Large intestine (tissue), 3 donors: ENCODE data around the gene WDR5. TPM values are rescaled to one million over a fixed set of nuclear protein-coding genes. Genes with fewer than 3 reads are reported as not detected.

Source experiments
- DNase-seq, 2 donors: peaks; one replicate each; pipeline versions ENCODE4 v3.0.0 to v3.0.0-alpha.2; 2013
- H3K27ac ChIP-seq: one replicate; pipeline ENCODE4 v1.5.1; 2013; ENCODE audit warnings: low read length
- H3K27me3 ChIP-seq: 2 replicates; pipeline ENCODE4 v1.6.1; 2013; ENCODE audit warnings: low read length; ENCODE audit not compliant: control insufficient read depth, insufficient read depth
- H3K36me3 ChIP-seq: 2 replicates; pipeline ENCODE4 v1.6.1; 2013; ENCODE audit warnings: low read length; ENCODE audit not compliant: control insufficient read depth, insufficient read depth
- H3K4me1 ChIP-seq: one replicate; pipeline ENCODE4 v1.6.1; 2013; ENCODE audit warnings: low read length; ENCODE audit not compliant: control insufficient read depth, insufficient read depth
- H3K4me3 ChIP-seq: one replicate; pipeline ENCODE4 v1.5.1; 2013; ENCODE audit warnings: low read length
- H3K9me3 ChIP-seq: one replicate; pipeline ENCODE4 v1.6.1; 2013; ENCODE audit warnings: mild to moderate bottlenecking, low read depth, low read length, moderate library complexity; ENCODE audit not compliant: control insufficient read depth
- WGBS: methylation state at CpG from one replicate; pipeline ENCODE4 v1.1.5; 2013; ENCODE audit warnings: low lambda C conversion rate; ENCODE audit not compliant: insufficient coverage; 5-methylcytosine and 5-hydroxymethylcytosine counted together
- polyA plus RNA-seq: library from polyadenylated mRNA; unstranded; fragments of 120-200 nt; gene quantifications from one replicate; pipeline ENCODE4 v1.2.1, GENCODE V29; 2013

Gene WDR5
- polyA plus RNA-seq, 1 donor: 30.4 TPM

DNA sequence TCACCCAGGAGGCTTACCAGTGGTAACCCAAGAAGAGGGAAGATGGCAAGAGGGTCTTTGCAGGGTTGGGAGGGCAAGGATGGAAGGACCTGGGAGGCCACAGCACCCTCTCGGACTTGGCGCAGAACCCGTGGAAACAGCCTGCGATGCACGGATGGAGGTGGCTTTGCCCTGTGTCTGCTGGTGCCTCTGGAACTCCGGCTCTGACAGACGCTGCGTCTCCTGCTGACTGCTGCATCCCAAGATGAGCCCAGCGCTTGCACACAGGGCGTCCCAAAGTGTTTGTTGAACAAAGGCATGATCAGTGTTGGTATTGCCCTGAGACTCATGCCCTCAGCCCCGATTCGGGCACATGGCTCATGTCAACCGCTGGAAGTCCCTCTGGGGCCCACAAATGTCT, 30.5 kb downstream of the WDR5 start:
- Histone ChIP-seq H3K4me3 (no peak overlapping the region), H3K36me3 (no peaks in the 10 kb centered on the region), H3K4me1 (peaks cover 25% of the 10 kb centered on the region), H3K9me3 (peaks cover 12% of the 10 kb centered on the region), H3K27me3 (no peaks in the 10 kb centered on the region), H3K27ac (no peak overlapping the region)
- no CpG with 5 or more reads among the region's 13 CpGs for WGBS
- no peak for DNase-seq

GRCh38 chr9:134167530-134167931, 31.6 kb downstream of the WDR5 start:
- H3K36me3 ChIP-seq: no peaks in the 10 kb centered on the region
- no peaks in the 10 kb centered on the region for H3K27me3 ChIP-seq
- peaks cover 12% of the 10 kb centered on the region for H3K9me3 ChIP-seq
- WGBS: 60% methylated on average over 1 of the region's 4 CpGs
- H3K4me1 ChIP-seq: peaks cover 28% of the 10 kb centered on the region
- no peak overlapping the region for H3K4me3 ChIP-seq
- DNase-seq: no peak
- no peak overlapping the region for H3K27ac ChIP-seq

DNA sequence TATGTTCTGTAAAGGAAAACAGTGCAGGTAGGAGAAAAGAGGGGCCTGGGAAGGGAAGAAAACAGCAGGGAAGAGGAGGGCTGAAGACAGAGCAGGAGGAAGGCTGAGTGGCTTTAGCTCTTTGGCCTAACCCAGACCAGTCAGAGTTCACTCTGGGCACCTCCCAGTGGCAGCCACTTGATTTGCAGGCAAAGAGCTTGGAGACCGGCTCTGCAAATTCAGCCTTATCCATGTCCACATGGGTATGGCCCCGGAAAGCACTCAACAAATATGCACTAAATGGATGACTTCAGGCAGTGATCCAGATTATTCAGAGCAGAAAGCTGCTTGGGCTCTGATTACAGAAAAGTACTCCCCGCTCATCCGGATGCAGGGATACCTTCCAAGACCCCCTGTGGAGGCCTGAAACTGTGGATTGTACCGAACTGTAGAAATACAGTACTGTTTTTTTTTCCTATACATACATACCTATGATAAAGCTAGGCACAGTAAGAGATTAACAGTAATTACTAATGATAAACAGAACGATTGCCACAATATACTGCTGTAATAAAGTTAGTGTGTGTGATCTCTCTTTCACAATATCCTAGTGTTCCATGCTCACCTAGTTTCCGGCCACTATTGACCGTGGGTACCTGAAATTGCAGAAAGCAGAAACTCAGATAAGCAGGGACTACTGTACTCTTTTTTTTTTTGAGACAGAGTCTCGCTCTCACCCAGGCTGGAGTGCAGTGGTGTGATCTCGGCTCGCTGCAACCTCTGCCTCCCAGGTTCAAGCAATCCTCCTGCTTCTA, 33.1 kb downstream of the WDR5 start:
- no peaks in the 10 kb centered on the region for H3K27me3 ChIP-seq
- H3K4me1 ChIP-seq: peaks cover 18% of the 10 kb centered on the region
- H3K9me3 ChIP-seq: no peaks in the 10 kb centered on the region
- no peaks in the 10 kb centered on the region for H3K36me3 ChIP-seq
- WGBS: no CpG with 5 or more reads among the region's 11 CpGs
- H3K4me3 ChIP-seq: no peak overlapping the region
- DNase-seq: peak; percentile 80 to 95
- no peak overlapping the region for H3K27ac ChIP-seq

DNA sequence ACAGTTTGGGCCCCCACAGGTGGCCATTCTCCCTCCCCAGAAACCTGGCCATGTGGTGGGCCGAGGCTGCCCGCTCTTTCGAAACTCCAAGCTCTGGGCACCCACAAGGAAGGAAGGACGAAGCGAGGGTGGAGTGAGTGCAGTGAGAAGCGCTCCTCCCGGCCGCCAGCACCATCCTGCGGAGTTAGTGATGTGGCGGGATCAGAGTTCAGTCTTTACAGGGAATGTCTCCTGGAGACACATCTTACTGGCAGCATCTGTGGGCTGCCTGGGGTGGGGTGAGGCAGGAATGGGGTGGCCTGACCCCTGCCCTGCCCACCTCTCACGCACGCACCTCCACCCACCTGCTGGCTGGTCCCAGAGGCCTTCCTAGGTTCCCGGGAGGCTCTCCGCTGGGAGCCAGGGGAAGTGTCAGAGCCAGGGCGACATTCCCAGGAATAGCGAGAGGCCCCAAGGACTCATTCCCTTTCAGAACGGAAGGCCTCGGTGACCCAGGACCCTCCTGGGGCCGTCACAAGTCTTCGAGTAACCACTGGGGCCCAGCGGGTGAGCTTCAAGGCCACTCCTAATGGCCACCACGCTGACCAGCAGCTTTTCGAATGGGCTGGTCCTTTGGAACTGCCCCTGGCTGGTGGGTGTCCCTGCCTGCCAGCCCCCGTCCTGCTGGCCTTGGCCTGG, 34.0 kb downstream of the WDR5 start:
- Histone ChIP-seq H3K4me1 (peaks cover 21% of the 10 kb centered on the region), H3K36me3 (no peaks in the 10 kb centered on the region), H3K4me3 (no peak overlapping the region), H3K27ac (no peak overlapping the region), H3K9me3 (no peaks in the 10 kb centered on the region), H3K27me3 (no peaks in the 10 kb centered on the region)
- no CpG with 5 or more reads among the region's 24 CpGs for WGBS
- DNase-seq: peak; percentile 77 to 93

- no peak overlapping the region for H3K4me3 ChIP-seq
- no peak overlapping the region for H3K27ac ChIP-seq
- no CpG with 5 or more reads among the region's 17 CpGs for WGBS
- peaks cover 25% of the 10 kb centered on the region for H3K4me1 ChIP-seq
- H3K36me3 ChIP-seq: no peaks in the 10 kb centered on the region
- no peaks in the 10 kb centered on the region for H3K9me3 ChIP-seq
- no peak for DNase-seq
- H3K27me3 ChIP-seq: peaks cover 2% of the 10 kb centered on the region
Measured at GRCh38 chr9:134170532-134171315, 34.8 kb downstream of the WDR5 start.

- H3K27ac ChIP-seq: peak overlapping the region; percentile 23
- peak in 1 of 2 donors; percentile 76 for DNase-seq
Measured at GRCh38 chr9:134171316-134172197, 35.7 kb downstream of the WDR5 start.

GRCh38 chr9:134172198-134173126, 36.6 kb downstream of the WDR5 start:
- peak overlapping the region; percentile 23 for H3K27ac ChIP-seq
- peaks cover 25% of the 10 kb centered on the region for H3K4me1 ChIP-seq
- H3K9me3 ChIP-seq: no peaks in the 10 kb centered on the region
- no peaks in the 10 kb centered on the region for H3K36me3 ChIP-seq
- DNase-seq: no peak
- H3K4me3 ChIP-seq: no peak overlapping the region
- no CpG with 5 or more reads among the region's 31 CpGs for WGBS
- peaks cover 13% of the 10 kb centered on the region for H3K27me3 ChIP-seq

More at GRCh38 chr9:134171316-134172197, 35.7 kb downstream of the WDR5 start:
- H3K9me3 ChIP-seq: no peaks in the 10 kb centered on the region
- no peak overlapping the region for H3K4me3 ChIP-seq
- H3K4me1 ChIP-seq: peaks cover 25% of the 10 kb centered on the region
- 50% methylated on average over 1 of the region's 23 CpGs for WGBS
- no peaks in the 10 kb centered on the region for H3K36me3 ChIP-seq
- H3K27me3 ChIP-seq: peaks cover 10% of the 10 kb centered on the region

DNA sequence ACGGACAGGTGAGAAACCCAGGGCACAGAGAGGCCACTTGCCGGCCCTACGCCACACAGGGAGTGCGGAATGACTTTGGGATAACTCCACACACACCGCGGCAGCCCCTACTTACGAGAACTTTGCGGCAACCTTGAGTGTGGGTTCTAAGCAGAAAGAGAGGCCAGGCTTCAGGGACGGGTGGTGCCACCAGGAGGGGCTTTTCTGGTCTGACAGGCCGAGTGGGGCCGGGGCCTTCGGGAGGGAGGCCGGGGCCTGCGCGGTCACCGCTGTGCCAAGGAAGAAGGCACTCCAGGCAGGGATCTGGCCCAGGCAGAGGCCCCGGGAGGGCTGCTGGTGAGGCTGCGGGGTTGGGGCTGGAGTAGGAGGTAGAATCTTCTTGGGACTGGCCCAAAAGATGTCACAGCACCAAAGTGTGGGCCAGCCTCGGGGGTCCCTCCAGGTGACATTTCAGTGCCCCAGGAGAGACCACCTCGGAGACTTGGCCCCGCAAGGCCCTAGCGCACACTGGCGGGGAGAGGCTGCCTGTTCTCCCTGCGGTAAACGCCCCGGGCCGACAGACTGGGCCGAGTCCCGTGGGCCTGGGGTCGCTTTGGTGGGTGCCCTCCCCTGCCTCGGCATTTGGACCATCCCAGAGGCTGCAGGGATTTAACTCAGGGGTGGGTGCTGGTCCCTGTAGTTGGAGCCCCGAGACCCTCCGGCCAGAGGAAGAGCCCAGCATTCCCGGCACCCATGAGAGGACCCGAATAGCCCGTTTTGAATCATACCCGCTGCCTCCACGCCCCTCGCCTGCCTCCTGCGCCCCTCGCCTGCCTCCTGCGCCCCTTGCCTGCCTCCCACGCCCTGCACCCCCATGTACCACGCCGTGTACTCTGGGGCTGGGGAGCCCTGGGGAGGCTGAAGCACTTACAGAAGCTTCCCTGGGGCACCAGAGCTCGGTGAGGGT, 37.5 kb downstream of the WDR5 start:
- Histone ChIP-seq H3K4me3 (no peak overlapping the region), H3K36me3 (no peaks in the 10 kb centered on the region), H3K27me3 (peaks cover 17% of the 10 kb centered on the region), H3K27ac (peak overlapping the region; percentile 23), H3K9me3 (no peaks in the 10 kb centered on the region), H3K4me1 (peaks cover 25% of the 10 kb centered on the region)
- no peak for DNase-seq
- no CpG with 5 or more reads among the region's 46 CpGs for WGBS
